K562 (cell line): ENCODE data around the gene EXOC3L1. TPM values are rescaled to one million over a fixed set of nuclear protein-coding genes. Genes with fewer than 3 reads are reported as not detected.

Source experiments
- BRD9 ChIP-seq: fragments of 450-650 bp; IDR thresholded peaks from 2 replicates; pipeline ENCODE4 v1.6.1; 2018; ENCODE audit warnings: low read depth; ENCODE audit not compliant: partially characterized antibody
- EWSR1 ChIP-seq: fragments of 450-650 bp; IDR thresholded peaks from 2 replicates; pipeline ENCODE4 v1.6.1; 2018; ENCODE audit warnings: borderline replicate concordance, mild to moderate bottlenecking, low read depth, moderate library complexity; ENCODE audit not compliant: partially characterized antibody
- GABPB1 ChIP-seq: sonication (generic); formaldehyde crosslinking; IDR thresholded peaks from 2 replicates; pipeline ENCODE4 v1.8.0; 2022; ENCODE audit warnings: mild to moderate bottlenecking, missing genetic modification reagents
- HMGN3 ChIP-seq: IDR thresholded peaks from 2 replicates; pipeline ENCODE4 v1.6.1; 2011; ENCODE audit warnings: borderline replicate concordance, low read depth, mild to moderate bottlenecking, mixed read lengths, low read length; ENCODE audit not compliant: insufficient read length; ENCODE audit errors: extremely low read depth
- KAT7 ChIP-seq: sonication (generic); formaldehyde crosslinking; IDR thresholded peaks from 2 replicates; pipeline ENCODE4 v1.8.0; 2022; ENCODE audit warnings: missing genetic modification reagents, mild to moderate bottlenecking, borderline replicate concordance
- MYC ChIP-seq, 2 experiments: fragments of 250-450 bp in 1 of 2; sonication (Bioruptor Pico) in 1 of 2; IDR thresholded peaks; 2 replicates each; pipeline versions ENCODE4 v1.5.1 to v1.6.1; 2012 to 2021; ENCODE audit warnings: low read depth in 2 of 2, borderline replicate concordance in 1 of 2, improper control_type of control experiment in 1 of 2, low read length in 1 of 2, mild to moderate bottlenecking in 1 of 2, moderate library complexity in 1 of 2
- PKNOX1 ChIP-seq: fragments of 450-650 bp; IDR thresholded peaks from 2 replicates; pipeline ENCODE4 v1.6.1; 2016
- RBM22 ChIP-seq: fragments of 200-400 bp; formaldehyde crosslinking; IDR thresholded peaks from 2 replicates; pipeline ENCODE4 v1.6.1; 2018; ENCODE audit warnings: low read length, low read depth; ENCODE audit not compliant: poor library complexity, severe bottlenecking
- STAG1 ChIP-seq: sonication (generic); formaldehyde crosslinking; IDR thresholded peaks from 2 replicates; pipeline ENCODE4 v1.5.0; 2020; ENCODE audit warnings: missing genetic modification reagents, borderline replicate concordance
- YY1 ChIP-seq, 3 experiments: IDR thresholded peaks; 2 replicates each; pipeline ENCODE4 v1.6.1; 2011; ENCODE audit warnings: low read length in 2 of 3, mild to moderate bottlenecking in 2 of 3, moderate library complexity in 2 of 3, borderline replicate concordance in 1 of 3, control low read depth in 1 of 3, low read depth in 1 of 3; ENCODE audit not compliant: insufficient read depth in 3 of 3, insufficient replicate concordance in 2 of 3, control insufficient read depth in 1 of 3, insufficient read length in 1 of 3; ENCODE audit errors: extremely low read depth in 1 of 3
- ZNF347 ChIP-seq: fragments of 450-650 bp; formaldehyde crosslinking; IDR thresholded peaks from 2 replicates; pipeline ENCODE4 v1.4.0; 2020; ENCODE audit warnings: low read depth, mild to moderate bottlenecking, moderate library complexity
- polyA plus RNA-seq, 8 experiments: library from polyadenylated mRNA; depleted of rRNA in 4 of 8; stranded (reverse) in 5 of 8; unstranded in 3 of 8; fragments of >200 nt; fragmentation: Nextera tagmentation in 2 of 8; fragmentation: Illumina TruSeq in 1 of 8; extraction: Ambion mirVana in 2 of 8; extraction: Trizol in 1 of 8; gene quantifications; 2 replicates each; pipeline versions ENCODE4 v1.2.1 to v1.2.3, GENCODE V29; 2011 to 2014; ENCODE audit warnings: inconsistent platforms in 1 of 8, missing spikeins in 1 of 8
- total RNA-seq, 7 experiments: library from RNA; depleted of rRNA in 6 of 7; stranded (reverse); fragments of >200 nt in 6 of 7; fragmentation: Illumina TruSeq in 2 of 7; extraction: Trizol in 2 of 7; gene quantifications; 2 replicates each; pipeline versions ENCODE4 v1.2.1 to v1.2.3, GENCODE V29; 2011 to 2021; ENCODE audit warnings: low replicate concordance in 1 of 7
- TF ChIP-seq, protein P1 (sequence below): fragments of 250-450 bp; sonication (Bioruptor Pico); IDR thresholded peaks from 2 replicates; pipeline ENCODE4 v1.5.0; 2021; ENCODE audit warnings: mild to moderate bottlenecking, moderate library complexity
- TF ChIP-seq, protein P2 (sequence below): sonication (generic); formaldehyde crosslinking; IDR thresholded peaks from 2 replicates; pipeline ENCODE4 v1.8.1; 2023; ENCODE audit warnings: mild to moderate bottlenecking, missing genetic modification reagents
- TF ChIP-seq, protein P3 (sequence below): fragments of 450-650 bp; IDR thresholded peaks from 2 replicates; pipeline ENCODE4 v1.7.1; 2018; ENCODE audit warnings: mild to moderate bottlenecking, low read depth; ENCODE audit not compliant: partially characterized antibody

EXOC3L1 gene
- total and polyA plus RNA-seq, 9 of the 15 experiments (the other 6 are each of a cell fraction or from before 2014, with no cell fraction given), result 0.08 TPM; not detected in 8

GRCh38 chr16:67155295-67156142 is 34.4 kb downstream of the EXOC3L1 start (continued):
- TF ChIP-seq GABPB1, result 0 out of 2 replicates have a peak, but pooled peaks have one; percentile 14
- no peak for TF ChIP-seq ZNF347 (CRISPR knock-in tag)
- peak; percentile 81 for TF ChIP-seq HMGN3
- no peak for TF ChIP-seq PKNOX1
- no peak for TF ChIP-seq EWSR1
- TF ChIP-seq BRD9, result no peak
- TF ChIP-seq, protein P1, sequence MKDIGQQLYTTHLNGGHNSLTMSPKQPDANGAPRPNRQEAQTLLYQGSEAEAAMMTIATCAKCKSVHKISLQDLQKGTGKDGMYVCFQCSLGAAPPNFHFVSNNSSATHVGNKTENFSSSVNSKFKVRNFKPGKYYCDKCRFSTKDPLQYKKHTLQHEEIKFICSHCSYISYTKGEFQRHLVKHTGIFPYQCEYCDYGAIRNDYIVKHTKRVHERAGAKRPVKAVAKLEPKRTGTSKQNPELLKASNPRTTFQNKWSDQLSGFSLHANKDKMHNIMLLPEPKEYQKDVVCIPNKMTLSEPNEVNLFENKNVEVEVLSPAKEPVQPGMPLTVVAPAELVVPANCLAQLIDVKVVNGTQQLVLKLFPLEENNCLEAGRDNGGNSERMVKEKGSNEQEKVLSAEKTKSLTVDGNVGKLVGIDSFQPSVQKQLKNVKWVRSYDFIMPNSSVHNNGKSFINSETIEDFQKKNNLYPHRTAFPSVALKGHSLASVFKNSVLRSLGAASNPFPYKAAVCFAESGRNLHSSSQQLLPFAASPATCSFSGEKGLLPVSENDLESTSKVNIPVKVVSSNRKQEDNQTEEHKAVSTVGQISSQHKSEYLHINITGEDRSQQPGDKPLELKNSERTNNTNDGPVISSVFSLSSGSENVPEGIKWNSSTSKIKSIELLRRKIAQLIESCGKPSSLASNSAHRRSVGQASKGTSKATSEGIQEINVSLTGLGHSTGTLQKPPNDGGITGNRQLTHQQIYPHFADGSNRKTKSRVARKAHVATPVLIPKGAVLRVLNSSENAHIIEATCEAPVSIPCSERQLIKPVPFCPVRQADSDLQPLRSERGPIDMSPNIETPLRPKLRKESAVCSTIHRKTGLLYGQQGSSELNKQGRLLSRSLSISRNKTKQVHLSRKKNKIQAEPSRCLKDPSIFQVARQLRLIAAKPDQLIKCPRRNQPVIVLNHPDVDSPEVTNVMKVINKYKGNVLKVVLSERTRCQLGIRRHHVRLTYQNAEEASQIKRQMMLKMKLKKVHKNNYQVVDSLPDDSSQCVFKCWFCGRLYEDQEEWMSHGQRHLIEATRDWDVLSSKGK (CRISPR knock-in tag), result no peak
- TF ChIP-seq RBM22, result peak; percentile 35
- TF ChIP-seq, protein P2, sequence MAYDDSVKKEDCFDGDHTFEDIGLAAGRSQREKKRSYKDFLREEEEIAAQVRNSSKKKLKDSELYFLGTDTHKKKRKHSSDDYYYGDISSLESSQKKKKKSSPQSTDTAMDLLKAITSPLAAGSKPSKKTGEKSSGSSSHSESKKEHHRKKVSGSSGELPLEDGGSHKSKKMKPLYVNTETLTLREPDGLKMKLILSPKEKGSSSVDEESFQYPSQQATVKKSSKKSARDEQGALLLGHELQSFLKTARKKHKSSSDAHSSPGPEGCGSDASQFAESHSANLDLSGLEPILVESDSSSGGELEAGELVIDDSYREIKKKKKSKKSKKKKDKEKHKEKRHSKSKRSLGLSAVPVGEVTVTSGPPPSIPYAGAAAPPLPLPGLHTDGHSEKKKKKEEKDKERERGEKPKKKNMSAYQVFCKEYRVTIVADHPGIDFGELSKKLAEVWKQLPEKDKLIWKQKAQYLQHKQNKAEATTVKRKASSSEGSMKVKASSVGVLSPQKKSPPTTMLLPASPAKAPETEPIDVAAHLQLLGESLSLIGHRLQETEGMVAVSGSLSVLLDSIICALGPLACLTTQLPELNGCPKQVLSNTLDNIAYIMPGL, result no peak
- TF ChIP-seq KAT7 (CRISPR knock-in tag), result 0 out of 2 replicates have a peak, but pooled peaks have one; percentile 70
- TF ChIP-seq YY1 (IDR thresholded peaks at IDR 0.05; ENCODE audit: borderline replicate concordance in 1 of 3, control insufficient read depth in 1 of 3, extremely low read depth in 1 of 3, insufficient read depth in 3 of 3, insufficient read length in 1 of 3, insufficient replicate concordance in 2 of 3, low read depth in 1 of 3, low read length in 2 of 3), result peak in 2 of 3 experiments; percentile 46 to 65
- TF ChIP-seq MYC (IDR thresholded peaks at IDR 0.05; ENCODE audit: low read depth, low read length), result peak; percentile 53
- TF ChIP-seq MYC (CRISPR knock-in tag; IDR thresholded peaks at IDR 0.05; ENCODE audit: borderline replicate concordance, low read depth), result no peak
- TF ChIP-seq, protein P3, sequence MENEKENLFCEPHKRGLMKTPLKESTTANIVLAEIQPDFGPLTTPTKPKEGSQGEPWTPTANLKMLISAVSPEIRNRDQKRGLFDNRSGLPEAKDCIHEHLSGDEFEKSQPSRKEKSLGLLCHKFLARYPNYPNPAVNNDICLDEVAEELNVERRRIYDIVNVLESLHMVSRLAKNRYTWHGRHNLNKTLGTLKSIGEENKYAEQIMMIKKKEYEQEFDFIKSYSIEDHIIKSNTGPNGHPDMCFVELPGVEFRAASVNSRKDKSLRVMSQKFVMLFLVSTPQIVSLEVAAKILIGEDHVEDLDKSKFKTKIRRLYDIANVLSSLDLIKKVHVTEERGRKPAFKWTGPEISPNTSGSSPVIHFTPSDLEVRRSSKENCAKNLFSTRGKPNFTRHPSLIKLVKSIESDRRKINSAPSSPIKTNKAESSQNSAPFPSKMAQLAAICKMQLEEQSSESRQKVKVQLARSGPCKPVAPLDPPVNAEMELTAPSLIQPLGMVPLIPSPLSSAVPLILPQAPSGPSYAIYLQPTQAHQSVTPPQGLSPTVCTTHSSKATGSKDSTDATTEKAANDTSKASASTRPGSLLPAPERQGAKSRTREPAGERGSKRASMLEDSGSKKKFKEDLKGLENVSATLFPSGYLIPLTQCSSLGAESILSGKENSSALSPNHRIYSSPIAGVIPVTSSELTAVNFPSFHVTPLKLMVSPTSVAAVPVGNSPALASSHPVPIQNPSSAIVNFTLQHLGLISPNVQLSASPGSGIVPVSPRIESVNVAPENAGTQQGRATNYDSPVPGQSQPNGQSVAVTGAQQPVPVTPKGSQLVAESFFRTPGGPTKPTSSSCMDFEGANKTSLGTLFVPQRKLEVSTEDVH, result no peak
- peak; percentile 86 for TF ChIP-seq STAG1
